ENCODE results near the gene EXOC2. TPM values are rescaled to one million over a fixed set of nuclear protein-coding genes. Genes with fewer than 3 reads are reported as not detected.

The EXOC2 gene
- total RNA-seq, 1 donor from 2014 or later: 30.1 TPM

GRCh38 chr6:454148-454991, 238.6 kb downstream of the EXOC2 start:
- Mint-ChIP-seq H3K4me3 (ENCODE audit: unreplicated experiment) (no peak overlapping the region), H3K27ac (ENCODE audit: unreplicated experiment) (no peak overlapping the region), H3K4me1 (ENCODE audit: unreplicated experiment) (no peaks in the 10 kb centered on the region), H3K9me3 (ENCODE audit: unreplicated experiment) (peaks cover 11% of the 10 kb centered on the region), H3K27me3 (ENCODE audit: unreplicated experiment) (peaks cover 14% of the 10 kb centered on the region), H3K36me3 (ENCODE audit: unreplicated experiment) (no peaks in the 10 kb centered on the region)
- DNase-seq (ENCODE audit: extremely low spot score, unreplicated experiment): no peak
- no peak for TF ChIP-seq CTCF (IDR thresholded peaks at IDR 0.05)

GRCh38 chr6:453152-453551, 239.8 kb downstream of the EXOC2 start:
- no peaks in the 10 kb centered on the region for H3K4me1 Mint-ChIP-seq (ENCODE audit: unreplicated experiment)
- no peak overlapping the region for H3K4me3 Mint-ChIP-seq (ENCODE audit: unreplicated experiment)
- no peak overlapping the region for H3K27ac Mint-ChIP-seq (ENCODE audit: unreplicated experiment)
- no peak for DNase-seq (ENCODE audit: extremely low spot score, unreplicated experiment)
- H3K36me3 Mint-ChIP-seq (ENCODE audit: unreplicated experiment): no peaks in the 10 kb centered on the region
- H3K9me3 Mint-ChIP-seq (ENCODE audit: unreplicated experiment): peaks cover 9% of the 10 kb centered on the region
- no peak for TF ChIP-seq CTCF (IDR thresholded peaks at IDR 0.05)
- H3K27me3 Mint-ChIP-seq (ENCODE audit: unreplicated experiment): peaks cover 11% of the 10 kb centered on the region

- DNase-seq (ENCODE audit: extremely low spot score, unreplicated experiment): no peak
- no peaks in the 10 kb centered on the region for H3K4me1 Mint-ChIP-seq (ENCODE audit: unreplicated experiment)
Observed at GRCh38 chr6:452301-453067, 240.5 kb downstream of the EXOC2 start.

GRCh38 chr6:451847-452246, 241.1 kb downstream of the EXOC2 start:
- Mint-ChIP-seq H3K4me3 (ENCODE audit: unreplicated experiment) (no peak overlapping the region), H3K27ac (ENCODE audit: unreplicated experiment) (no peak overlapping the region), H3K27me3 (ENCODE audit: unreplicated experiment) (peaks cover 11% of the 10 kb centered on the region), H3K36me3 (ENCODE audit: unreplicated experiment) (no peaks in the 10 kb centered on the region), H3K4me1 (ENCODE audit: unreplicated experiment) (no peaks in the 10 kb centered on the region), H3K9me3 (ENCODE audit: unreplicated experiment) (peaks cover 4% of the 10 kb centered on the region)
- no peak for TF ChIP-seq CTCF (IDR thresholded peaks at IDR 0.05)
- DNase-seq (ENCODE audit: extremely low spot score, unreplicated experiment): no peak

More at GRCh38 chr6:452301-453067, 240.5 kb downstream of the EXOC2 start:
- Mint-ChIP-seq H3K27ac (ENCODE audit: unreplicated experiment) (no peak overlapping the region), H3K27me3 (ENCODE audit: unreplicated experiment) (peaks cover 11% of the 10 kb centered on the region), H3K4me3 (ENCODE audit: unreplicated experiment) (no peak overlapping the region), H3K9me3 (ENCODE audit: unreplicated experiment) (peaks cover 9% of the 10 kb centered on the region), H3K36me3 (ENCODE audit: unreplicated experiment) (no peaks in the 10 kb centered on the region)
- no peak for TF ChIP-seq CTCF (IDR thresholded peaks at IDR 0.05)

GRCh38 chr6:451336-451735, 241.6 kb downstream of the EXOC2 start:
- DNase-seq (ENCODE audit: extremely low spot score, unreplicated experiment): no peak
- H3K4me1 Mint-ChIP-seq (ENCODE audit: unreplicated experiment): no peaks in the 10 kb centered on the region
- TF ChIP-seq CTCF (IDR thresholded peaks at IDR 0.05): no peak
- no peak overlapping the region for H3K27ac Mint-ChIP-seq (ENCODE audit: unreplicated experiment)
- peaks cover 11% of the 10 kb centered on the region for H3K27me3 Mint-ChIP-seq (ENCODE audit: unreplicated experiment)
- H3K4me3 Mint-ChIP-seq (ENCODE audit: unreplicated experiment): no peak overlapping the region
- H3K36me3 Mint-ChIP-seq (ENCODE audit: unreplicated experiment): no peaks in the 10 kb centered on the region
- peaks cover 4% of the 10 kb centered on the region for H3K9me3 Mint-ChIP-seq (ENCODE audit: unreplicated experiment)

Measured in osteocyte (in vitro differentiated cells).